ENCODE data around the gene SUN5.

Gene SUN5

DNA sequence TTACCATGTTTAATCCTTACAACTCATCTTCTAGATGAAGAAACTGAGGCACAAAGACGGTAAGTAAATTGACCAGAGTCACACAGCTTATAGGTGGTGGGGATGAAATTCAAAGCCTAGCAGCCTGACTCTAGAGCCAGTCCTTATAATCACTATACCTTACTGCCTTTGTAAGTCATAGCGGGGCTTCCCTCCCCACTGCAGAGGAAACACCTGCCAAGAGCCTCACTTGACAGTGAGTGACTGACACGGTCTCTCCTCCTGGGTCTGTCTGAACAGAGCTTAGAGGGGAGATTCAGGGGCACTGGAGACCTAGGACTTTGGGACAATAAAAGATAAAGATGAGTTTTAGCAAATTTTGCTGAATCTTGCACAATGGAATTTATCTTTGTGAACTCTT, 12.8 kb downstream of the SUN5 start:
- no peak for DNase-seq

DNA sequence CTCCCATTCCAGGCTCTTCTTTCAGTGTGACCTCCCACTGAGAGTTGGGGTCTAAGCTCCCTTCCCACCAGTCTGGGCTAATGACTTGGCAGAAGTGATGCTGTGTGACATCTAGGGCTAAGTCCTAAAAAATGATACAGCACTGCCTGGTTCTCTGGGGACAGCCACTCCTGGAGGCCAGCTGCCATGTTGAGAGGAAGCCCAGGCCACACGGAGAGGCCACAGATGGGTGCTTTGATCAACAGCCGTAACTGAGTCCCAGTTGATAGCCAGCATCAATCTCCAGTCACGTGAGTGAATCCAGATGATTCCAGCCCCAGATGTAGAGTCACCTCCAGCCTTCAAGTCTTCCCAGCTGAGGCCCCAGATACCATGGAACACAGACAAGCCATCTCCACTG, 13.8 kb downstream of the SUN5 start:
- DNase-seq, result no peak

DNA sequence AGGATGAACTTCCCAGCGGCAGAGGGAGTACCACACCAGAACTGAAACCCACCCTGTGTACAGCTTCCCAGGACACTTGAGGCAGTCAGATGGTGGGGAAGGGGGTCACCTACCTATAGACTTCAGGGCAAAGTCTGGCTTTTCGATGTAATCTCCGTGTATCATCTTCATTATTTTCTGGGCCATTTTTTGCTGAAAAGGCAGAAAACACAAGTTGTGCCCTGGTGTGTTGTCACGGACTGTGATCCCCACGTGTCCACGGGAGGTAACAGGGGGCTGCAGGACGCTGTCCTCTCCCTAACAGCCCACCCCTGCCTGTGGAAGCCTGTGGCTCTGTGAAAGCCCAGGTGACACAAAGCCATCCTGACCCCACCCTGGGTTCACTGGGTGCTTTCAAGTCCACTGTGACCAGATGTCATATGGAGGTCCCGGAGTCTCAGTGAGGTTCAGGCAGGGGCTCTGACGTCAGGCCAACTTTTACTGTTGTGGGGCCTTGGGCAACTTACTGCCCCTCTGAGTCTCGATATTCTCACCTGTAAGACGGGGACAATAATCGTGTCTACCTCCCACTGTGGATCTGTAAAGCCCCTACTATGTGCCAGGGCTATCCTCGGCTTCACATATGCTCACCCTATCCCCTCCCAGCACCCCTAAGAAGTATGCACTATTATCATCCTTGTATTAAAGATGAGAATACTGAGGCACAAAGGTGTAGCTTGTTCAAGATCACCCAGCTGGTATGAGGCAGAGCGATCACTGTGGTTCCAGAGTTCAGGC, 14.5 kb downstream of the SUN5 start:
- DNase-seq, result no peak

DNA sequence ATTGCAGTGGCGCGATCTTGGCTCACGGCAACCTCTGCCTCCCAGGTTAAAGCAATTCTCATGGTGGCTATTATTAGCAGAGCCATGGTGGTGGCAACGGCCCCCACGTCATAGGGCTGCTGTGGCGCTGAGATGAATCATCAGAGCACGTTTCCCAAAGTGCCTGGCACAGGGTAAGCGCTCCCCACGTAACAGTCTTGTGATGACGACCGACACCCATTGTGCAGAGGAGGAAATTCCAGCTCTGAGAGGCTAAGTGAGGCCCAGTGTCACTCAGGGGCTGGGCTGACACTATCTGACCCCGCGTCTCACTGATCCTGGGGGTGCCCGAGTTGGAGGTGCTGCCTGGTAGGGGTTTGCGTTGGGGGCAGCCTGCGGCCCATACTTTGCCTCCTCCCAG, 16.2 kb downstream of the SUN5 start:
- no peak for DNase-seq

DNA sequence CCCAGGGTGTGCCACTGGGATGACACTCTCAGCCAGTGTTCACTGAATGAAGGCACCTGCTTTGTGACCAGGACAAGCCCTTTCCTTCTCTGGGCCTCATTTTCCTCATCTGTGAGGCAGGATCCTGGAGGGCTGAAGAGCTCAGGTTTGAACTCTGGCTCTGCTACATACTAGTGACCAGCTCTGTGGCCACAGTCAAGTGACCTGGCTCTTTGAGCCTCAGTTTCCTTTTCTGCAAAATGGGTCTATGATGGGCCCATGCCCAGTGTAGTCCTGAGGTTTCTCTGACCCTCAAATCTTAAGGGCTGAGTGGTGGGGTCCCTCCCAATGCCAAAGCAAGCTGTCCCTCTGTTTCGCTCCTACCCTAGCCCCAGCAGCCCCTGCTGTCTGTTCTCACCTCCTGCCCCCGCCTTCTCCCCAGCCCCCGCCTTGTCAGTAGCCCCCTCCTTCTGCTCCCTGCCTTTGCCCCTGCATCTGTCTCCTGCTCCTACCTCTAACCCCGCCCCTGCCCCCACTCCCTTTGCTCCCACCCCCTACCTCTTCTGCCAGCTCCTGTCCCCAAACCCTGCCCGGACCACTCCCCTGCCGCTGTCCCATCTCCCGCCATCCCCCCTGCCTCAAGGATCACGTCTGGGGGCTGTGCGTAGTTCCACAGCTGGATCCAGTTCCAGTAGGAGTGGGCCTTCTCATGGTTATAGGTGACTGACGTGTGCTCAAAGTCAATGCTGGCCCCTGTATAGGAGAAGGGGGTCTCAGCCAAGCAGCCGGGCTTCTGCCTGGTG, 17.0 kb downstream of the SUN5 start:
- no peak for DNase-seq

DNA sequence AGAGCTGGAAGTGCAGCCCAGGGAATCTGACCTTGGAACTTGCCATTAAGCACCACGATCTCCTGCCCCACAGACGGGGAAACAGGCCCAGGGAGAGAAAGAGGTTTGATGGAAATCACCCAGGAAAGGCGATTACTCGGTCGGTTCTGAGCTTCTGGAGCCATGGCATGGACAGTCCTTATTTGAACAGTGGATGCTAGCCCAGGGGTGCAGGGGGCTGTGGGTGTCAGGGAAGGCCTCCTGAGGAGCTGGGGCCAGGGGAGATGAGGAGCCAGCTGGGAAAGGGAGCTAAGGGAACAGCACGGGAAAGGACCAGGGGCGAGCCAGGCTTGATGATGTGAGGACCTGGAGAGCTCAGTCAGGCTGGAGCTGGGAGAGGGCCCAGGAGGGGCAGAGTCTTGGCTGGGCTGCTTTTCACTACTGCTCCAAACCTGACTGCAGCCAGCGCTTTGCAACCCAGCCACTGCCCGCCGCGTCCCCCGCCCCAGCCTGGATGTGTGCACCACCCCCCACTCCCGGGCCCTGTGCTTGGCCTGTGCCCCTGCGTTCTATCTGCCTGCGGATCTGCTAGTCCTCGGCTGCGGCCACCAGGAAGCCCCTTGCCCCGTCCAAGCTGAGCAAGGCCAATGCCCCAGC, 17.8 kb downstream of the SUN5 start:
- DNase-seq, result no peak

DNA sequence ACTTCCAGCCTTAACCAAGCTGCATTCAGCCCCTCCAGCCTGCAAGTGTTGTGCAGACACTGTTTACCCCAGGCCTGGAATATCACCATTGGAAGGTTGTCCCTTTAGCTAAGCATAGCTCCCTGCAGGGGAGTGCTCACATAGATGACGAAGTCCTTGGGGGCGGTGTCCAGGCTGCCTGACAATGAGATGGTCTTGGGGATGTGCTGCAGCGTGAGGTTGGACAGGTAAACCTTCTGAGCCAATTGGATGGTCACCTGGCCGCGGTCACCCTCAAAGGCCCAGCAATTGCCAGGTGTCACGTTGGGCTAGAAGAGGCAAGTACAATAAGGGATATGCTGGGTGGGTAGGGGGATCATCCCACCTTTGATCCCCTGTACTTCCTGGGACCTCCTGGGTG, 18.6 kb downstream of the SUN5 start:
- no peak for DNase-seq

DNA sequence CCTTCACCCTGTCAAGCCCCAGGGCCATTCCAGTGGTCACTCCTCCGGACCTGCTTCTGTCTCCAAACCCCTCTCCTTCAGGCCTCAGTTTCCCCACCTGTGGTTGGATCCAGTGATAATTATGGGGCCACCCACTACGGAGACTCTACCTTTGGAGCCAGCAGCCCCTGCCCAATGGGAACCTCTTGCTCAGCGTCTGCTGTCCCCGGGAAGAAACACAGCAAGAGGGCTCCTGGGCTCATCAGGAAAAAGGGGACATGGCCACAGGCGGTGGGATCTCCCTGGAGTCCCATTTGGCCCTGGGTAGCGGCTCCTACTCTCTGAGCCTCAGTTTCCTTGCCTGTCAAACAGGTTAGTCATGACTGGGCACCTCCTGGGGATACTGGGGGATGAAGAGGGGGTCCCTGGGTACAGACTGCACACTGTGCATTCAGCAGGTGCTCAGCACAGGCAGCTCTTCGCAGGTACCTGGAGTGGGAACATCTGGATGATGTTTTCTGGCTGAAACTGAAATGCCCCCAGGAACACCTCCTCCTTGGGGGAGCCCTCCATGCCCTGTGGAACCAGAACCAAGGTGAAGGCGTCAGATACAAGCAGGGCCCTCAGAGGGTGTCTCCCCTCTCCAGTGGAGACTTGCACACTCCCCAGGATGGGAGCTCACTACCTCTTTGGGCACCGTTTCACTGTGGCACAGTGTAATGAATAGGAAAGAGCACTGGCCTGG, 19.4 kb downstream of the SUN5 start:
- no peak for DNase-seq

DNA sequence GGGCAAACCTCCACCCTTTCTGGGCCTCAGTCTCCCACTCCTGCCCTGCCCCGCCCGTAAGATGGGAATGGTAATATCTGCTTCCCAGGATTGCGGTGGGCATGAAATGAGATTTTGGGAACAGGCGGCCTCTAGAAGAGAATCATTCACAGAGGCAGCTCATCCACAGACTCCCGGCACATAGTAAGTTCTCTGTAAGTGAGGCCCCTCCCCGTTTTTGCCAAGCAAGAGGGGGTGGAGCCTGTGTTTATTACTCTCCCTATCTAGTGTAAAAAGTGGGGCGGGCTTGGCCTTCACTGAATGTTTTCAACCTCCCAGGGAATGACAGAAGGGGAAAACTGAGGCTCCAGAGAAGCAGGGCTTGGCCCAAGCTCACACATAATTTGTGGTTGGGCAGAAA, 20.0 kb downstream of the SUN5 start:
- DNase-seq, result no peak

DNA sequence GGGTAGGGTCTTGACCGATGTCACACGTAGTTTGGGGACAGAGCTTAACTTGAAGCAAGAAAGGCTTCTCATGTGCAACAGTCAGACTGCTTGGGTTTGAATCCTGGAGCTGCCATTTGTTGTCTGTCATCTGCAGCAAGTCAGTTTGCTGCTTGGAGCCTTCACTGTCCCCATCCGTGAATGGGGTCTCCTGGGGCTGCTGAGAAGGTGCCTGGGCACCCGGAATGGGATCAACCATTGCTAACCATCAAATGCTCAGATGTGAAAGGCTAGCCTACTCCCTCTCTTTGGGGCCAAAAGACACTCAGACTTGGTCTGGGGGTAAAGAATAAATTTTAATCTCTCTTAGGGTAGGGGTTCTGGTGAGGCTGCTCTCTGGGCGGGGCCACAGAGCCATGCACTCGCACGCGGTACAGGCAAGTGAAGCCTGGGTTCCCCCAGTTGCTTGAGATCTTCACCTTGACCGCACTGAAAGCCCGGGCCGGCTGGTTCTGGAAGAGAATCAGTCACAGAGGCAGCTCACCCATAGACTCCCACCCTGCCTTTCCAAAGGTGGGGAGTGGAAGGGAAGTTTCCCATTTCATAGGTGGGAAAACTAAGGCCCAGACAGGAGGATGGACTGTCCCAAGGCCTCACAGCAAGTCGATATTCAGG, 20.6 kb downstream of the SUN5 start:
- no peak for DNase-seq

DNA sequence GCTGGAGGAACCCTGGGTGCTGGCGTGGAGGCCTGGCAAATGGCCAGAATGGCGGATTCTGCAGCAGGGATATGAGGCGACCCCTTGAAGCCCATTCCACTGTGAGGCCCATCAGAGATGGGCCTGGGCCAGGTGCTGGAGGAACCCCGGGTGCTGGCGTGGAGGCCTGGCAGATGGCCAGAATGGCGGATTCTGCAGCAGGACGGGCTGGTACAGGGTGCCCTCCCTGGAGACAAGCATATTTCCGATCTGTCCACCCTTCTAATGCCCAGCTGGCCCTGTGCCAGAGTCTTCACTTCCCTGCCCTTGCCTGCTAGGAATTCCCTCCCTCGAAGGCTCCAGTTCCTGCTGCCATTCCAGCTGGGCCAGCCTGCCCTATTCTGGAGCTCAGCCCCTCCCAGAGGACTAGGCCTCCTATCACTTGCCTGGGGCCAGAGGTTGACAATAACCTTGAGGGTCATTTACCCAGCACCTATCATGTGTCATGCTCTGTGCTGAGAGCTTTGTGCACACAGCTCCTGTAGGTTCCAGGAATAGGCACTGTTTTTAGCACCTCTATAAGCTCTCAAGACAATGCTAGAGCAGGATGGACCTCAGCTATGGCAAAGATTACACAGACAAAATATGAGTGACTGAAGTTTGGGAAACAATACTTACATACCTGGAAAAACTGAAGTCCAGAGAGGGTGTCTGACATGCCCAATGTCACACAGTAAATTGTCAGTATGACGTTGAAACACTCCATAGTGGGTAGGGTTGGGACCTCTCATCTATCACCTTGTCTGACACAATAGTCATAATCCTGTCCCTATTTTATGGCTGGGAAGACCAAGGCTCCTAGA, 21.4 kb downstream of the SUN5 start:
- DNase-seq, result no peak

DNA sequence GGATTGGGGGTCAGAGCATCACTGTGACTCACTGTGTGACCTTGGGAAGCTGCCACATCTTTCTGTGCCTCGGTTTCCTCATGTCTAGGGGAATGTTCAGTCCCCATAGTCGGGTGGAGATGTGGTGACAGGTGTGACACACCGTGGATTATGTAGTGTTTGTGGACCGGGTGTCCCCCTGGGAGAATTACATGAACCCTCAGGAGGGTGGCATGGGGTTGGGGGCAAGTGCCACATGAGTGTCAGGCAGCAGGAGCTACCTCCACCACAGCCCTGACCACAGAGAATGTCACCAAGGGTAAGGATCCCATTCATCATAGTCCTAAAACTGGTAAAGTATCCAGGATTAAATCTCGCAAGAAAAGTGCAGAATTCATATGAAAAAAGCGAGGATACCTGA, 23.2 kb downstream of the SUN5 start:
- DNase-seq, result no peak

DNA sequence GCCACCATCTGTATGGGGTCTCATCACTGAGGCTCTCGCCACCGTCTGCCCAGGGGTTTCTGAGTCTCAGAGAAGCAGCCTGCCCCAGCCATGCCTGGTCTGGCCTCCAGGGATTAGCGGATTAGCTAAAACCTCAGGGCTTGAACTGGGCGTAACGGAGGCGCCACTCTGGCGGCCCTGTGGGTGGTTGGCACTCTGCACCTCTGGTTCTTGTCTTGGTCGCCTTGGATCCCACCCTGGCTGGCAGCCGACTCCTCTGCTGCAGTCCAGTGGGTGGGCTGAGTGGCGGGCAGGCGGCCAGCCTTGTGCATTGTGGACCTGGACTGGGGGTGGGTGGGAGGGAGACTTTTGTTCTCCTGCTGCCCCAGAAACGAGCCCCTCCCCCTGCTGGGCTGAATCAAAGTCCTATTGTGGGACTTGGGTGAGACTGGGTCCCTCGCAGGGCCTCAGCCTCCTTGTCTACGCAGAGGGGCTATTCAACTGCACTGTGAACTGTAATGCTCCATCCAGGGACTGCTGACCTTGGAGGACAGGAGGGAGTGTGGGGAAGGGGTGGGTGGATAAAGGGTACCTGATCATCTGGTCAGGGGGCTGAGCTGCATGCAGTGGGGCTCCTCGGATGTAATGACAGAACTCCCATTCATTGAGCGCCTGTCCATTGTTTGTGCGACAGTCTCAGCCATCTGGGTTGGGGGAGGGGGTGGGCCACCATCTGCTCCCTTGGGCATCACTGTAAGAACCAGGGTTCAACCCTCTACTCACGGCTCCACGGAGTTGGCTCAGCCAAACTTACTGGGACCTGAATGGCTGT, 23.9 kb downstream of the SUN5 start:
- no peak for DNase-seq

DNA sequence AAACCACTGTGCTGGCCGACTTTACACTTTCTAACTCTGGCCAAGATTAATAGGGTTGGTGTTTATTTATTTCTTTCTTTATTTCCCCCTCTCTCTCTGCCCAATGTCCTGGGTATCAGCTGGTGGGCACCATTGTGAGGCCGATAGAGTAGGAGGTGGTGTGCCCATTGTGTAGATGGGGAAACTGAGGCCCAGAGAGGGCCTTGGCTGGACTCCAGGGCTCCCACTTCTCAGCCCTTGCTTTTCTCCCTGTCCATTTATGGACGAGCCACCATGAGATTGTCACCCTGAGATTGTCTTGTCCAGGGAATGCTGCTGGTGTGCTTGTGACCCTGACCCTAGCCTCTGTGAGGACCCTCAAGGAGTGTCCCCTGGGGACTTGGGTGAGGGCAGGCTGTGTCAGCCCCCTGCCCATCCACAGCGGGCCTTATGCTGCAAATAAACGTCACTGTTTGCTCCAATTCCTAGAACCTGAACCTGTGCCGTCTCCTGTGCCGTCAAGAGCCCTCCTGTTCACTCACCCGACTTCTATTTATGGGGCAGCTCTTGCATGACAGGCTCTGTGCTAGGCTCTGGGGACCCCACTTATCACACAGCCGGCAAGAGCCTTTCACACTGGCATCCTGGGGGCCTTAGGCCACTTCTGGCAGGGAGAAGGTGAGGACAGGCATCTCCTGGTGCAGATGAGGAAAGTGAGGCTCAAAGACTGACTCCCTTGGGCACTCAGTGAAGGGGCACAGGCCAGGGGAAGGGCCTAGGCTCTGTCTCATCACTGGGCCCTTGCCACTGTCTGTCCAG, 24.8 kb downstream of the SUN5 start:
- no peak for DNase-seq

DNA sequence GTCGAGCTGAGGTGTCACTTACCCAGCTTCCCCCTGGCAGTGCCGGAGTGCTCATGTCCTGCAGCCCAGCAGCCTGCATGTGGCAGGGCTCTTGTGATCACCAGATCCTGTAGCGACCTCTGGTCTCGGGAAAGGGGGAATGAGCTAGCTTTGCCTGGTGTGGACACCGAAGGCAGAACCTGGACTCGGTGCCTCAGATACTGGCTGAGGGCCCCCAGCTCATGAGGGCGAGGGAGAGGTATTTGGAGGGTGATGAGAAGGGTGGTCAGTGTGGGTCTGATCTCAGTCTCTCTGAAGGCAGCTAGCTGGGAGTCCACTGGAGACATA, 26.3 kb downstream of the SUN5 start:
- DNase-seq, result no peak

DNA sequence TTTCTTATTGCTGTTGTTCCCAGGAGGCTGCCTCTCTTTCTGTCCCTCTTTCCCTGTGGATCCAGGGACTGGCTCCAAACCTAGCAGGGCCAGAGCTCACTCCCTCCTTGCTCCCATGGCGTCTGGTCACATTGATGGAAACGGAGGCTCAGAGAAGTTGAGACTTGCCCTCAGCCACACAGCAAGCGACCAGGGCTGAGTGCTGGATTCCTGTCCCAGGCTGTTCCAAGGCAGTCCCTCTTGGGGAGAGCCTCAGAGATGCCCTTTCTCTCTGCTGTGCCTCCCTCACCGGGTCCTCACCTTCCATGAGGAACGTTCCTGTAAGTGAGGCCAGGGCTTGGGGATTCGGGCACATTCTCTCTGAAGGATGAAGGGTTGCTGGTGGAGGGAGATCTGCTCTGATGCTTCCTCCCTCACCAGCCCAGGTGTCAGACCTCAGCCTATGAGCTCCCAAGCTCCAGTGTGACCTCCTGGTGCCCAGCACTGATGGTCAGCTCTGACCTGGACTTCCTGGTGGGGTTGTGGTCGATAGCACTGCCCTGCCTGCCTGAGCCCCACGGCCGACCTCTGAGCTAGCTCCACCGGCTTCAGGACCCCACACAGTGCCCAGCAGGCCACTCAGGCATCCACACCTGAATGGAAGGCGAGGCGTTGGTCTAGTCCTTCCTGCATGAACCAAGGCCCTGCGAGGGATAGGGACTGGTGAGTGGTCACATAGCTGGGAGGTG, 26.8 kb downstream of the SUN5 start:
- no peak for DNase-seq

DNA sequence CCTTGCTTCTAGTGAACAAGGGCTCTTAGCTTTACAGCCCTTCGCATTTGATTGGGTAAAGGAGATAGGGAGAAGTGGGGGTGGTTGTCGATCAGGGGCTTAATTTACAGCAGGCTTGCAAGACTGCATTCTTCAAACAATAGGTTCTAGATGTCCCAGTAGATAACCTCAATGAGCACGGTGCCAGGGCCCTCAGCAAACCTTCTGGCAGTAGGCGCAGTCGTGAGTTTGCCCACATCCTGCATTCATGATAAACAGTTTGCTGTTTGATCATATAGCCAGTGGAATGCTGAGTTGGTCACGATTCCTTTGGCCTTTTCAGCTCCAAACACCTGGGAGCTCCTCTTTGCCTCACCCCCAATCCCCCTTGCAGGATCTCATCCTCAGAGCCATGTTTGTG, 27.5 kb downstream of the SUN5 start:
- no peak for DNase-seq

DNA sequence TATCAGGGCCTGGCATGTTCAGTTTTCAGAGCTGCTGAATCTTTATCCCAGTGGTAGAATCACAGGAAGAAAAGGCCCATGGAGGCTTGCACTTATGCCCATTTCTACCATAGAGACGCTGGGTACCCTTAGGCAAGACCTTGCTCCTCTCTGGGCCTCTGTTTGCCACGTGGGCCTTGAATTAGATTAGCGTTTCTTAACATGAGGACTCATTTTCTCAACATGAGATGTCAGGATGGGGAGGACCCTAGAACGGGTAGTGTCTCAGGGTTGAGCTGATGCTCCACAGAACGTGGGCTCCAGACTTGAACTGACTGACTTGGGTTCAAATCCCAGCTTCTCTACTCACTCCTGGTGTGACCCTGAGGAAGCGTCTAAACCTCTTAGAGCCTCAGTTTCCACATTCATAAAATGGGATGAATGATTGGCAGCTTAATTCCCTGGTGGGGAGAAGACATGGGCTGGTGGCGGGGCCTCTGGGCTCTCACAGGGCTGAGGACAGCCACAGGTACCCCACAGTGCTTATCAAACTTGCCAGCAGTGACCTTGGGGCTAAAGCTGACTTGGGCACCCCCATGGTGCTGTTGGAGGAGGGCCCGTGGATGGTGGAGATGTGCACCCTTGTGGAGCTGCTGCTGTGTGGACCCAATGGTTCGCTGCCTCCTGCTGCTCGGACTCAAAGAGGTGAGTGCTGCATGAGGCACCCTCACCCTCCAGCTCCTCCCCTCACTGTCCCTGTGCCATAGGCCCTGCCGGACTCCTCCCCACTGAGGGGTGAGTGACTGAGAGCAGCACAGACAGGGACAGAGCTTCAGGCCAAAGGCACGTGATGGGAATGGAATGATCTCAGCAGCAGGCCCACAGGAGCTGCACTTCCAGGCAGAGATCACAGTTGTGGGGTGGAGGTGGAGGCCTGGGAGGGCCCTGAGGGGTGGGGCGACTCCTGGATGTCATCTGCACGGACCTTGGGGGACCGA, 28.2 kb downstream of the SUN5 start:
- no peak for DNase-seq
